Measurements from ENCODE around the gene ZNF614. TPM values are rescaled to one million over a fixed set of nuclear protein-coding genes. Genes with fewer than 3 reads are reported as not detected.
A peak's percentile ranks its signal among the peaks of the same experiment; 100 is the strongest.
"Not testable (repeated sequence)": the region's sequence is repeated elsewhere in the genome, so short reads cannot be mapped to it uniquely, and the experiment has no call there.

Gene ZNF614
- total RNA-seq, 2 experiments from 2014 or later = 7.2 TPM

GRCh38 chr19:52026255-52026990, 1.8 kb downstream of the ZNF614 start:
- intact Hi-C loops (cut with micrococcal nuclease) = loop anchor here (5.0 kb wide), 2 partner anchors 99 to 124 kb away; partner anchors contain the start of gene ZNF613
- H3K27ac Mint-ChIP-seq, H3K4me3 Mint-ChIP-seq, H3K27me3 Mint-ChIP-seq, DNase-seq, CTCF ChIA-PET: not testable (repeated sequence)
- POLR2A ChIA-PET = interaction anchor here (0.7 kb wide), 1 partner anchor 23 kb away, joined by 3 read pairs; no protein-coding TSS in a partner anchor
- Mint-ChIP-seq H3K36me3 (peaks cover 74% of the 10 kb centered on the region), H3K4me1 (ENCODE audit: low read depth) (peaks cover 10% of the 10 kb centered on the region), H3K9me3 (peaks cover 69% of the 10 kb centered on the region)

DNA sequence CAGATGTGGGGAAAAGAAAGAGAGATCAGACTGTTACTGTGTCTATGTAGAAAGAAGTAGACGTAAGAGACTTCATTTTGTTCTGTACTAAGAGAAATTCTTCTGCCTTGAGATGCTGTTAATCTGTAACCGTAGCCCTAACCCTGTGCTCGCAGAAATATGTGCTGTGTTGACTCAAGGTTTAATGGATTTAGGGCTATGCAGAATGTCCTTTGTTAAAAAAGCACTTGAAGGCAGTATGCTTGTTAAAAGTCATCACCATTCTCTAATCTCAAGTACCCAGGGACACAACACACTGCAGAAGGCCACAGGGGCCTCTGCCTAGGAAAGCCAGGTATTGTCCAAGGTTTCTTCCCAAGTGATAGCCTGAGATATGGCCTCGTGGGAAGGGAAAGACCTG, 3.7 kb downstream of the ZNF614 start:
- H3K27ac Mint-ChIP-seq; intact Hi-C loops (cut with micrococcal nuclease); H3K4me3 Mint-ChIP-seq; CTCF ChIA-PET; H3K27me3 Mint-ChIP-seq; DNase-seq; POLR2A ChIA-PET: not testable (repeated sequence)
- Mint-ChIP-seq H3K9me3 (peaks cover 72% of the 10 kb centered on the region), H3K36me3 (peaks cover 76% of the 10 kb centered on the region), H3K4me1 (ENCODE audit: low read depth) (peaks cover 10% of the 10 kb centered on the region)

DNA sequence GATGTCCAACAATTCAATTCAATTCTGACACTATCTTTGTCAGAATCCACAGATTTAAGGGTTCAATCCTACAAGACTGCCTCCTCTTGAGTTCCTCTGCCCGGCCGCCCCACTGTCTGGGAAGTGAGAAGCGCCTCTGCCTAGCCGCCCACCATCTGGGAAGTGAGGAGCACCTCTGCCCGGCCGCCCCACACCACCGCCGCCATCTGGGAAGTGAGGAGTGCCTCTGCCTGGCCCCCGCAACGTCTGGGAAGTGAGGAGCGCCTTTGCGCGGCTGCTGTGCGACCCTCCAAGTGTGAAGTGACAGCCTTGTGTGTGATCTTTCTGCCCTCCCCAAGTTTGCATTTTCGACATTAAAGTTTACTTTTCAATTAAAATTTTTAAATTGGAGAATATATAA, 6.0 kb downstream of the ZNF614 start:
- no peak overlapping the region for H3K4me3 Mint-ChIP-seq
- peaks cover 3% of the 10 kb centered on the region for H3K4me1 Mint-ChIP-seq (ENCODE audit: low read depth)
- POLR2A ChIA-PET = no interaction called here
- intact Hi-C loops (cut with micrococcal nuclease) = no loop called here
- no peak for DNase-seq
- CTCF ChIA-PET = no interaction called here
- H3K27me3 Mint-ChIP-seq = no peaks in the 10 kb centered on the region
- peaks cover 89% of the 10 kb centered on the region for H3K9me3 Mint-ChIP-seq
- H3K27ac Mint-ChIP-seq = no peak overlapping the region
- peaks cover 96% of the 10 kb centered on the region for H3K36me3 Mint-ChIP-seq

DNA sequence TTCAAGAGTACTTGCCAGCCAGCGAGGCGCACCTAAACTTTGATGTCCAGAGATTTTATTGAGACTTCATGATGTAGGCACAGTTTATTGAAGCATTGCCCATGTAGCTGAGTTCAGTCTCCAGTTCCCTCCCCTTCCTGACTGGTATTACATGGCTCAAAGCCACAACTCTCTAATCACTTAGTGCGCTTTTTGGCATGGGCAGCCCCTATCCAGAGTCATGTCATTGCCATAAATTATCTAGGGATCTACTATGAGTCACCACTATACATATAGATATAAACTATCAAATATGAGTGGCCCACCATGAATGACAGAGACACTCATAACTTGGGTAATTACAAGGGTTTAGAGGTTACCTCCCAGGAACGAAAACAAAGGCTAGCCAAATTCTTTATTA, 7.7 kb downstream of the ZNF614 start:
- no peak overlapping the region for H3K27ac Mint-ChIP-seq
- POLR2A ChIA-PET = interaction anchor here (0.7 kb wide), 1 partner anchor 541 kb away, joined by 3 read pairs; no protein-coding TSS in a partner anchor
- H3K9me3 Mint-ChIP-seq = peaks cover 90% of the 10 kb centered on the region
- peaks cover 96% of the 10 kb centered on the region for H3K36me3 Mint-ChIP-seq
- DNase-seq = no peak
- no peak overlapping the region for H3K4me3 Mint-ChIP-seq
- CTCF ChIA-PET = no interaction called here
- intact Hi-C loops (cut with micrococcal nuclease) = loop anchor here (1.0 kb wide), 1 partner anchor 8 kb away; no protein-coding TSS in a partner anchor
- H3K4me1 Mint-ChIP-seq (ENCODE audit: low read depth) = no peaks in the 10 kb centered on the region
- no peaks in the 10 kb centered on the region for H3K27me3 Mint-ChIP-seq

DNA sequence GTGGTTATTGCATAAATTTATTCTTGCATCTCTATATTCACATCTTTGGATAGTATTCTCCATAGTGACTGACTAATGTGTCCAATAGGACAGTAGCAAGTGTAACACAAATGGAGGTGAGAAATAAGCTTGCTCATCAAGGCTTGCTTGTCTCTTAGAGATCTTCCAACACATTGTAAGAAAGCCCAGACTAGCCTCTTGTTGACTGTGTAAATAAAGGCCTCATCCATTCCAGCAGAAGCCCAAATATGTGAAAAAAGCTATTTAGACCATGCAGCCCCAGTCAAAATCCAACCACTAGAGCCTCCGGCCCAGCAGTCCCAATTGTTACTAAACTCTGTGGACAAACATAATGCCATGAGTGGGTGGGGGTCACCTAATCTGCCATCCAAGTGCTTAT, 17.5 kb downstream of the ZNF614 start:
- Mint-ChIP-seq H3K4me1 (ENCODE audit: low read depth) (peaks cover 16% of the 10 kb centered on the region), H3K27me3 (no peaks in the 10 kb centered on the region), H3K4me3 (no peak overlapping the region), H3K27ac (no peak overlapping the region), H3K9me3 (peaks cover 60% of the 10 kb centered on the region), H3K36me3 (peaks cover 51% of the 10 kb centered on the region)
- POLR2A ChIA-PET = no interaction called here
- CTCF ChIA-PET = no interaction called here
- intact Hi-C loops (cut with micrococcal nuclease) = no loop called here
- no peak for DNase-seq

- POLR2A ChIA-PET = interaction anchor here (0.7 to 1.3 kb wide), 3 partner anchors 20 to 132 kb away, joined by 3 read pairs; partner anchors contain the start of genes ZNF614 and ZNF616
- DNase-seq = peak; percentile 91
- Mint-ChIP-seq H3K9me3 (peaks cover 59% of the 10 kb centered on the region), H3K4me1 (ENCODE audit: low read depth) (peaks cover 16% of the 10 kb centered on the region), H3K36me3 (peaks cover 54% of the 10 kb centered on the region), H3K27me3 (no peaks in the 10 kb centered on the region), H3K4me3 (peak within 1 kb of the TSS; percentile 94), H3K27ac (peak within 1 kb of the TSS; percentile 94)
- CTCF ChIA-PET = no interaction called here
- intact Hi-C loops (cut with micrococcal nuclease) = loop anchor here (1.0 kb wide), 4 partner anchors 20 to 103 kb away; partner anchors contain the start of genes ZNF350, ZNF613, ZNF614 and ZNF649
Observed at GRCh38 chr19:52007806-52008557, 20.2 kb downstream of the ZNF614 start, which contains the start of gene ZNF615. TSS of gene ZNF615 (minus strand) at chr19:52008211. CDS start at chr19:52003711, 4,500 bp downstream.

DNA sequence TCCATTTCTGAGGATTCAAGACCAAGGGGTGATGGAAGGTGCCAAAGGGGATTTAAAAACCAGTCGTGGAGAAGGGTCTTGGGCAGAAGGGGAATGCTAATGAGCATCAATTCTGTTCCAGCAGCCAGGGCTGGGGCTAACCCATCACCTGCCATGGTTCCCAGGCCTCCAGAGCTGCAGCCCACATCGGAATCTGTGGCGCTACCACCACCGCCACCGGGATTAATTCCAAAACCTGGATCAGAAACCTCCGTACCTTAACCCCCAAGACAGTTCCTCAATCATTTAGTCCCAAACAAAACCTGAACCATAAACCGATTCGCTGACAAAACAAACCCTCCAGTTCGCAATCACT, 20.8 kb downstream of the ZNF614 start:
- H3K9me3 Mint-ChIP-seq = peaks cover 57% of the 10 kb centered on the region
- H3K27ac Mint-ChIP-seq = peak overlapping the region; percentile 94
- peaks cover 52% of the 10 kb centered on the region for H3K36me3 Mint-ChIP-seq
- no peak for DNase-seq
- peak overlapping the region; percentile 94 for H3K4me3 Mint-ChIP-seq
- H3K27me3 Mint-ChIP-seq = no peaks in the 10 kb centered on the region
- intact Hi-C loops (cut with micrococcal nuclease) = no loop called here
- CTCF ChIA-PET = no interaction called here
- H3K4me1 Mint-ChIP-seq (ENCODE audit: low read depth) = peaks cover 16% of the 10 kb centered on the region
- POLR2A ChIA-PET = interaction anchor here (1.3 kb wide), 1 partner anchor 21 kb away, joined by 3 read pairs; no protein-coding TSS in a partner anchor

DNA sequence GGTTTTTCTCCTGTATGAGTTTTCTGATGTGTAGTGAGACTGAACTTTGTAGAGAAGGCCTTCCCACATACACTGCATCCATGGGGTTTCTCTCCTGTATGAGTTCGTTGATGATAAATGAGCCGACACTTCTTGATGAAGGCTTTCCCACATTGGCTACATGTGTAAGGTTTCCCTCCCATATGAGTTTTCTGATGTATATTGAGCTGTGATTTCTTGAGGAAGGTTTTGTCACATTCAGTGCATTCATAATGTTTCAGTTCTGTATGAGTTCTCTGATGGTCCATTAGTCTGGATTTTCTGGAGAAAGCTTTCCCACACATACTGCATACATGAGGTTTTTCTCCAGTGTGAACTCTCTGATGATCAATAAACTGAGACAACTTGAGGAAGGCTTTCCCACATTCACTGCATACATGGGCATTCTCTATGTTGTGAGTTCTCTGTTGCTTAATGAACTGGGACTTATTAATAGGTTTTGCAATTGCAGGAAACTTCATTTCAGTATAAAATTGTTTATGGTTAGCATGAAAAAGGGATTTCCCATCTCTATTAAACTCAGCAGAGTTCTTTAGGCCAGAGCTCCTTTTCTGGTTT, 34.0 kb downstream of the ZNF614 start:
- ChIA-PET POLR2A (no interaction called here), CTCF (no interaction called here)
- H3K27me3 Mint-ChIP-seq = no peaks in the 10 kb centered on the region
- H3K36me3 Mint-ChIP-seq = peaks cover 80% of the 10 kb centered on the region
- peaks cover 75% of the 10 kb centered on the region for H3K9me3 Mint-ChIP-seq
- H3K27ac Mint-ChIP-seq = no peak overlapping the region
- H3K4me1 Mint-ChIP-seq (ENCODE audit: low read depth) = no peaks in the 10 kb centered on the region
- H3K4me3 Mint-ChIP-seq = no peak overlapping the region
- intact Hi-C loops (cut with micrococcal nuclease) = no loop called here
- no peak for DNase-seq

GRCh38 chr19:51993422-51993821, 34.8 kb downstream of the ZNF614 start:
- Mint-ChIP-seq H3K9me3 (peaks cover 80% of the 10 kb centered on the region), H3K4me1 (ENCODE audit: low read depth) (no peaks in the 10 kb centered on the region)
- POLR2A ChIA-PET = no interaction called here

DNA sequence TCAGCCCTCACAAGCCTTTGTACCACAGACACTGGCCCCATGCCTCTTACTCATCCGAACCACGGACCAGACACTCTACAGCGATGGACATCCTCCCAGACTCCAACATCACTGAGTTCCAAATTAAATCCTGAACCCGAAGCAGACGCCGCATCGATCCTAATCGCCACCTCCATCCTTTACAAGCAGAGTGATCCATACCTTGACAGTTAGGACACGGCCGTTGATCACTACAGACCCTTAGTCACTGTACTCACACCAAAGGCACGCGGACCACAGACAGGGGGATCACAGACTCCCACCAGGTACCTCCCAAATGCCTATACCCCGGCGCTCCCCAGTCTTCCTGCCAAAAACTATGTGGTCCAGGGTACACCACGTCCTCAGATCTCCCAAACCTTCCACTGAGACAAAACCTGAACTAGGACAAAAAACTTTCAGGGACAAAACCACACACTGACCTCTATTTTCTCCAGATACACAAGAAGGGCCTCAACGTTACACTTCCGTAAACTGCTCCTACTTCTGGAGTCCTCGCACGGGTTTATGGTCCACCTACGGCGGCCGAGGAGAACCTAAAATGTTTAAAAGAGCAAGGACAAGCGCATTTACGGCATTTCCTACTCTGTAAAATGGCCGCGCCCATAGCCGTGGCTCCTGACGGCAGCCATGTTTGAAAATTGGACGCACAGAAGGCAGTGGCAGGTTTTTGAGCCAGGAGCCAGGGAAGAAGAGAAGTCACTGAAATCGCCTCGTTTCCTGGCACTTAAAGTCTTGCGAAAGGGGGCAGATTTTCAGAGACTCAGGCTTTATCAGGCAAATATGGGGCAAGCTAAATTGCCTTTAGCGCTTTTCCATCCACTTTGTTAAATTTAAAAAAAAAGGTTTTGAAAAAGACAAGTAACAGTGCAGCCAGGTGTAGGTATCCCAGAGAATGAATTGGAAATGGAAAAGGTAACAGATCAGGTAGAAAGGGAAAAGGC, 41.6 kb downstream of the ZNF614 start, which contains the start of gene ZNF350:
TSS of gene ZNF350 (minus strand) at position 532 of the 983 bp plus-strand sequence. CDS start 12,480 bp downstream, outside the sequence.
- peaks cover 12% of the 10 kb centered on the region for H3K4me1 Mint-ChIP-seq (ENCODE audit: low read depth)
- ChIA-PET CTCF (no interaction called here), POLR2A (no interaction called here)
- peaks cover 60% of the 10 kb centered on the region for H3K36me3 Mint-ChIP-seq
- intact Hi-C loops (cut with micrococcal nuclease) = loop anchor here (1.0 to 5.0 kb wide), 5 partner anchors 22 to 82 kb away; partner anchors contain the start of genes ZNF432, ZNF613, ZNF614 and ZNF615
- H3K27me3 Mint-ChIP-seq = no peaks in the 10 kb centered on the region
- DNase-seq = peak; percentile 94
- peak within 1 kb of the TSS; percentile 89 for H3K4me3 Mint-ChIP-seq
- peaks cover 65% of the 10 kb centered on the region for H3K9me3 Mint-ChIP-seq
- H3K27ac Mint-ChIP-seq = peak within 1 kb of the TSS; percentile 87

More at GRCh38 chr19:51993422-51993821, 34.8 kb downstream of the ZNF614 start:
- no peak overlapping the region for H3K27ac Mint-ChIP-seq
- peaks cover 80% of the 10 kb centered on the region for H3K36me3 Mint-ChIP-seq
- H3K27me3 Mint-ChIP-seq = no peaks in the 10 kb centered on the region
- no peak overlapping the region for H3K4me3 Mint-ChIP-seq
- no peak for DNase-seq
- CTCF ChIA-PET = no interaction called here
- intact Hi-C loops (cut with micrococcal nuclease) = no loop called here

GRCh38 chr19:51983361-51983760, 44.8 kb downstream of the ZNF614 start:
- ChIA-PET POLR2A (no interaction called here), CTCF (no interaction called here)
- intact Hi-C loops (cut with micrococcal nuclease) = no loop called here
- Mint-ChIP-seq H3K4me1 (ENCODE audit: low read depth) (peaks cover 12% of the 10 kb centered on the region), H3K27me3 (no peaks in the 10 kb centered on the region), H3K9me3 (peaks cover 77% of the 10 kb centered on the region), H3K36me3 (peaks cover 69% of the 10 kb centered on the region), H3K27ac (no peak overlapping the region), H3K4me3 (no peak overlapping the region)
- no peak for DNase-seq

Measured in activated CD4-positive, alpha-beta memory T cell treated with anti-CD3 and anti-CD28 coated beads for 36 hours (primary cell).